ENCODE measurements around the gene NANOS2.

The NANOS2 gene

GRCh38 chr19:45913874-45914830 lies at the start of gene NANOS2:
TSS of gene NANOS2 (minus strand) at chr19:45914778. CDS start at chr19:45914693, 85 bp downstream.
- DNase-seq (ENCODE audit: low read depth in 2 of 2): no peak

GRCh38 chr19:45962021-45962420 lies 47.4 kb upstream of the NANOS2 start:
- no peak for DNase-seq (ENCODE audit: low read depth in 2 of 2)

GRCh38 chr19:45960595-45961235 lies 46.1 kb upstream of the NANOS2 start:
- DNase-seq (ENCODE audit: low read depth in 2 of 2): no peak

GRCh38 chr19:45959517-45960025 lies 45.0 kb upstream of the NANOS2 start:
- DNase-seq (ENCODE audit: low read depth in 2 of 2): no peak

DNA sequence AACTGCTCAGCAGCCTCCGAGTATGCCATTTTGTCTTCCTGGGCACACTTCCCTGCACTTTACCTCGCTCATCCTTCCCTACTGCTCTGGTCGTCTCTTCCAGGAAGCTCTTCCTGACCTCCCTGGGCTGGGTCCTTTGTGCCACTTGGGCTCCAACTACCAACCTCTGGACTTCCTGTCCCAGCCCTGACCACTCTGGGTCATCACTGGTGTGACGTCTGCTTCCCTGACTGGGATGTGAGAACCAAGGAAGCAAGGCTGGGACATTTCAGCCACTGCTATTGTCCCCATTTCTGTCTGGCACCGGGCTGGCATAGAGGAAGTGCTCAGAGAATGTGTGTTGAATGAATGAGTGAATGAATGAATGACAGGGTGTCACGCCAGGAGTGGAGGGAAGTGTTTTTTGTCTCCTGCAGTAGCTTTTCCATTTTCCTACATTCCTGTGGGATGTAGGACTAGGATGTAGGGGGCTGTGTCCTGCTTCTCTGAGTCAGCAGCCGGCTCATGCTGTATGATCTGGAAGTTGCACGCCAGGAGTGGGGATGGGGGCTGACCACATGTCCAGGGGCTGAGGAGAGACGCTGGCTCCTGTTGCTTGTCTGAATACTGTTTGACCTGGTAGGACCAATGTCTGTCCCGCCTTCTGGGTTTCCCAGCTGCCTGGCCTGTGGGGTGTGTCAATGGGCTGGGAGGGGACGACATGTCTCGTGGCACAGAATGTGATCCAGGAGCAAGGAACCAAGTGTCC lies 44.4 kb upstream of the NANOS2 start:
- DNase-seq (ENCODE audit: low read depth in 2 of 2): no peak

GRCh38 chr19:45958320-45958719 lies 43.7 kb upstream of the NANOS2 start:
- no peak for DNase-seq (ENCODE audit: low read depth in 2 of 2)

- no peak for DNase-seq (ENCODE audit: low read depth in 2 of 2)
Measured at GRCh38 chr19:45955905-45956608, 41.5 kb upstream of the NANOS2 start.

DNA sequence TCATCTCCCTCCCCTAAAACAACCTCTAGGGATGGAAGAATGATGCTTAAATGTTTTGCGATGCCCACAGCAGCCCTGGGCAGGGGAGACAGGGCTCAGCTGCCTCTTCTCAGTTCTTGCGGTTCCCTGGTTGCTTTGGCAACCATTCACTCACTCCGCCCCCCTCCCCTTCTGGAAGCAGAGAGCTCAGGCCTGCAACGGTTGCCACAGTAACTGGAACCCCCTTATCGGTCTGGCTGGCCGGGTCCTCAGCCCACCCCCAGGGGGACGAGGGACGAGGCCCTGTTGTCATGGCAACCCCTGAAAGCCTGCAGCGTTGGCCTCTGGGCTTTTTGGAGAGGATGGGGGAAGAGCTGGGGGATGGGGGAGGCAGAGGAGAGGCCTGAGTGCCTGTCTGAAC lies 39.6 kb upstream of the NANOS2 start:
- no peak for DNase-seq (ENCODE audit: low read depth in 2 of 2)

GRCh38 chr19:45953676-45954075 lies 39.1 kb upstream of the NANOS2 start:
- no peak for DNase-seq (ENCODE audit: low read depth in 2 of 2)

DNA sequence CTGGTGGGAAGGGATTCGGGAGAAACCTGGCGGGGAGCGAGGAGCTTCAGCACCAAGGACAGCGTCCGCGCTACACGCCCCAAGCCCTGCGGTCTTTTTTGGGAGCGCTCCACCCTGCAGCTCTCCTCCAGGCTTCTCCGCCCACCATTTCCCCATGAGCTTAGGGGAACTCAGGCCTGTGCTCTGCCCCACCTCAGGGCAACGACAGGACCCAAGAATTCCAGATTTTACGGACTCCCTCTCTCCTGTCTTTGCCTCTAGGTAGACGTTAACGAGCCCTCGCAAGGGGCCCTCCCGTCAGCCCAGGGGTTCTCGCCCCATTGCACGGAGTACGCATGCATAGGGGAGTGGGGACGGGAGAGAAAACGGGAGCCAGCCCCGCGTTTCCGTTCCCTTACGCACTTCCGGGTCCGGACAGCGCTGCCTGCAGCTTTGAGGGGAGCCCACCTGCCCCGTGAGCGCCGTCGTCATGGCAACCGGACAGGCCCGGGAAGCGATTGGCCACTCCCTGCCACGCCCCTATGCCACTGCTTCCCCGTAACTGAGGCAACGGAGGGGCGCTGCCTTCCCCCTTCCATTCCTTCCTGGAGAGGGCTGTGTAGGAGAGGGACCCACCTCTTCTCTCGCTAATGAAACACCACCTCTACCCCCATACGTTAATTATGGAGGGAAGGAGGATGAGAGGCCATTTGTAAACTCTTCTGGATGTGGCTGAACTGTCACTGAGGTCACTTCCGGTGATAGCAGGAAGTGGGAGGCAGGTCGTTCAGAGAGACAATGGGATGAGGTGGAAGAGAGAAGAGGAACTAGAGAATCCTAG lies 38.3 kb upstream of the NANOS2 start:
- no peak for DNase-seq (ENCODE audit: low read depth in 2 of 2)

DNA sequence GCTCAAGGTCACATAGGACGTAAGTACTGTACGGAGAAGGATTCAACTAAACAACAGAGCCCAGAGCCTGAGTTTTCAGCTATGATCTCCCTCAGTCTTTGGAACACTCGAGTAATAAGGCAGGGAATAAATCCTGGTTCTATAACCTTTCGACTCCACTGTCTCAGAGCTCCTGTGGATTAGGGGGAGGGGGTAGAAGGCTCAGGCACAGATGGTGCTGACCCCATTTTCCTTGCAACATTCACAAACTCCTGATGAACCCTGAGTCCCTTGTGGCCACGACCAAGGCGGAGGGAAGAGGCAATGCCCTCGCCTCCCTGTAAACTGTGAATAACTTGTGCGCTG lies 37.7 kb upstream of the NANOS2 start:
- DNase-seq (ENCODE audit: low read depth in 2 of 2): no peak

DNA sequence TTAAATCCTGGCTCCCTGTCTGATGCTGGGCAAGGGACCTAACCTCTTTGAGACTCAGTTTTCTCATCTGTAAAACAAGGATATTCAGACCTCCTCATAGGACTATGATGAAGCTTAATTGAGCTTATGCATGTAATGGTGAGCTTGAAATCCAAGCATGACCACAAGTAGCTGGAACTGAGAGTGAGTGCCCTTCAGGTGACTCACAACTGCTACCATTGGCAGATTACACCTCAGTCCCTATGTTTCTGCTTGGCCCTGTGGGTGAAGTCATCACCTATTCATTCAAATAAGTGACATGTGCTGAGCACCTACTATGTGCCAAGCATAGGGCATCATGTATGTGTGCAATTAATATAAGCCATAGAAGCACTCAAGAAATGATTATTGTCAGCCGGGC lies 33.3 kb upstream of the NANOS2 start:
- no peak for DNase-seq (ENCODE audit: low read depth in 2 of 2)

GRCh38 chr19:45940515-45940805 lies 25.9 kb upstream of the NANOS2 start:
- DNase-seq (ENCODE audit: low read depth in 2 of 2): no peak

- DNase-seq (ENCODE audit: low read depth in 2 of 2): no peak
Measured at GRCh38 chr19:45939792-45940514, 25.4 kb upstream of the NANOS2 start.

- DNase-seq (ENCODE audit: low read depth in 2 of 2): no peak
Measured at GRCh38 chr19:45938733-45939319, 24.2 kb upstream of the NANOS2 start.

GRCh38 chr19:45935267-45935666 lies 20.7 kb upstream of the NANOS2 start:
- DNase-seq (ENCODE audit: low read depth in 2 of 2): no peak

DNA sequence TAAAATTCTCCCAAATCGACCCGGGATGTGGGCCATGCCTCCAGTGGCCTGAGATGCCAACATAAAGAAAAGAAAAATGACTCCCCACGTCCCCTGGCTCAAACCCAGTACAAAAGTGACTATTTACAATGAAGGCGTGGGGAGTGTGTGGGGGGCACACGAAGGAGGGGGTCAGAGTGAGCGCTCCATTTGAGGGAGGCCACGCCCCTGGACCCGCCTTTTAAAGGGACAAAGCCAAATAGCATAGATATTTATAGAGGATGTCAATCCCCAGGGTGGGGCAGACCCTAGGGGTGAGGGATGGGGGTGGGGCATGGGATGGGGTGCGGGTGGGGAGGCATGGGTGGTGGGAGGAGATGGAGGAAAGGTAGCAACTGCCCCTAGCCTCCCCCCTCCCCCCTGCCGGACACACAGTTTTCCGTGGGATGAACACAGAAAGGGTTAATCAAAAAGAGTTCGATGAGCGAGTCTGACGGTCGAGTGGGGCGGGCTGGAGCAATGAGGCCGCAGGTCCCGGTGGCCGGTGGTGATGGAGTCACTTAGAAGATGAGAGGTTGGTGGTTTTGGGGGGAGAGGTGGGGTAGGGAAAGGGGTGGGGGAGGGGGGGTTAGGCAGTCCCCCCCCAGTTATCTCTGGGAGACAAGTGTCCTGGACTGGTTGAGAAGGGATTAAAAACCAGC lies 20.1 kb upstream of the NANOS2 start:
- DNase-seq (ENCODE audit: low read depth in 2 of 2): no peak

DNA sequence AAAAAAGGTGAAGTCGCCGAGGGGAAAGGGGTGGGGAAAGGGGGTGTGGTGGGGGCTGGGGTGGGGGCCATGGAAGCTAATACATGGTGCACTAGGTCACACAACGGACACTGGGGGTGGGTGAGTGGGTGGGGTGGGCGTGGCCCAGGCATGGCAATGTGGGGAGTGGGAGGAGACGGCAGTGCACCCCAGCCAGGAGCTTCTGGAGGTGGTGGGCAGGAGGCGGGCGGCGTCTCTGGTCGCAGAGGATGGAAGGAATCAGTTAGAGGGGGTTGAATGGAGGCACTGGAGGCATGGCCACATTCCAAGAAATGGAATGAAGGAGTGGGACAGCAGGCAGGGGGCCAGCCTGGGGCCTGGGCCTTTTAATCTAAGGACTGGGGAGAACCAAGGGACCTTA lies 19.2 kb upstream of the NANOS2 start:
- no peak for DNase-seq (ENCODE audit: low read depth in 2 of 2)

DNA sequence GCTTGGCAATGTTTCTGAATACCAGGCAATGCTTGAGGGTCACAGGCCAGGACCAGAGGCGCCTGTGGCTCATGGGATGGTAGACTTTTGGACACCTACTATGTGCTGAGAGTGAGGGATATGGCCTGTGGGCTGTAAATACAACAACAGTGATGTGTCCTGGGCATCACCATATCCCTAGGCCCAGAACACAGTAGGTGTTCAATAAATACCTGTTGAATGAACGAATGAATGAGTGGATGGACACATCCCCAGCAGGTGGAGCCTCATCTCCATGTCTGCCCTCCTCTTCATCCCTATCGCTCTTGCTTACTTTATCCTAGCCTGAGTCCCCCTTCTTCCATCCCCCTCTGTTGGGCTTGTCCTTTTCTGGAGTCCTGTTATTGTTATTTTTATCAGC lies 16.5 kb upstream of the NANOS2 start:
- DNase-seq (ENCODE audit: low read depth in 2 of 2): no peak
